MM.1S (cell line): ENCODE results near the gene CCDC154.
"Not testable (repeated sequence)": the region's sequence is repeated elsewhere in the genome, so short reads cannot be mapped to it uniquely, and the experiment has no call there.

Source experiments
- DNase-seq: peaks from one replicate; pipeline ENCODE4 v3.0.0-alpha.2; 2015
- H2AFZ ChIP-seq: fragments of 300-600 bp; sonication (generic); 2 replicates; pipeline ENCODE4 v1.6.0; 2016; ENCODE audit warnings: antibody characterized with exemption, low read length
- H3F3A ChIP-seq: fragments of 300-600 bp; sonication (generic); 2 replicates; pipeline ENCODE4 v1.6.1; 2016; ENCODE audit warnings: mild to moderate bottlenecking, antibody characterized with exemption, low read length, moderate library complexity, mixed read lengths; ENCODE audit not compliant: insufficient read depth
- H3K27ac ChIP-seq: fragments of 300-600 bp; sonication (generic); 2 replicates; pipeline ENCODE4 v1.5.1; 2016; ENCODE audit warnings: mild to moderate bottlenecking, low read length
- H3K27me3 ChIP-seq: fragments of 300-600 bp; sonication (generic); replicated peaks from 2 replicates; pipeline ENCODE4 v1.6.0; 2016; ENCODE audit warnings: low read length; ENCODE audit not compliant: insufficient read depth
- H3K36me3 ChIP-seq: fragments of 300-600 bp; sonication (generic); replicated peaks from 2 replicates; pipeline ENCODE4 v1.6.1; 2016; ENCODE audit warnings: mild to moderate bottlenecking, low read length, mixed read lengths; ENCODE audit not compliant: insufficient read depth
- H3K4me1 ChIP-seq: fragments of 300-600 bp; sonication (generic); 2 replicates; pipeline ENCODE4 v1.6.1; 2016; ENCODE audit warnings: low read length, mixed read lengths
- H3K4me2 ChIP-seq: fragments of 300-600 bp; sonication (generic); 2 replicates; pipeline ENCODE4 v1.6.0; 2016; ENCODE audit warnings: low read depth, low read length
- H3K4me3 ChIP-seq: fragments of 300-600 bp; sonication (generic); 2 replicates; pipeline ENCODE4 v1.5.1; 2016; ENCODE audit warnings: low read length, mixed read lengths
- H3K79me2 ChIP-seq: fragments of 300-600 bp; sonication (generic); 2 replicates; pipeline ENCODE4 v1.6.1; 2016; ENCODE audit warnings: mixed run types, low read length, mixed read lengths
- H3K9ac ChIP-seq: fragments of 300-600 bp; sonication (generic); 2 replicates; pipeline ENCODE4 v1.6.1; 2016; ENCODE audit warnings: low read length, mixed read lengths
- H3K9me2 ChIP-seq: fragments of 300-600 bp; sonication (generic); replicated peaks from 2 replicates; pipeline ENCODE4 v1.6.1; 2016; ENCODE audit warnings: mild to moderate bottlenecking, low read length, mixed read lengths; ENCODE audit not compliant: insufficient read depth
- H3K9me3 ChIP-seq: fragments of 300-600 bp; sonication (generic); replicated peaks from 2 replicates; pipeline ENCODE4 v1.6.1; 2016; ENCODE audit warnings: mild to moderate bottlenecking, low read length, mixed read lengths; ENCODE audit not compliant: insufficient read depth
- H4K20me1 ChIP-seq: fragments of 300-600 bp; sonication (generic); 2 replicates; pipeline ENCODE4 v1.6.1; 2016; ENCODE audit warnings: mild to moderate bottlenecking, low read length, moderate library complexity, mixed read lengths; ENCODE audit not compliant: insufficient read depth
- EZH2 ChIP-seq: fragments of 300-600 bp; sonication (generic); optimal IDR thresholded peaks from 2 replicates; pipeline ENCODE3; 2017; ENCODE audit warnings: low read depth, mild to moderate bottlenecking, antibody characterized with exemption, low read length, mixed read lengths
- EZH2phosphoT487 ChIP-seq: fragments of 300-600 bp; sonication (generic); IDR thresholded peaks from 2 replicates; pipeline ENCODE4 v1.6.1; 2018; ENCODE audit warnings: antibody characterized with exemption, low read length
- TF ChIP-seq, protein P1 (sequence below): fragments of 300-600 bp; sonication (generic); IDR thresholded peaks from 2 replicates; pipeline ENCODE4 v1.5.1; 2016; ENCODE audit warnings: antibody characterized with exemption, low read length, mixed read lengths

CCDC154 gene

DNA sequence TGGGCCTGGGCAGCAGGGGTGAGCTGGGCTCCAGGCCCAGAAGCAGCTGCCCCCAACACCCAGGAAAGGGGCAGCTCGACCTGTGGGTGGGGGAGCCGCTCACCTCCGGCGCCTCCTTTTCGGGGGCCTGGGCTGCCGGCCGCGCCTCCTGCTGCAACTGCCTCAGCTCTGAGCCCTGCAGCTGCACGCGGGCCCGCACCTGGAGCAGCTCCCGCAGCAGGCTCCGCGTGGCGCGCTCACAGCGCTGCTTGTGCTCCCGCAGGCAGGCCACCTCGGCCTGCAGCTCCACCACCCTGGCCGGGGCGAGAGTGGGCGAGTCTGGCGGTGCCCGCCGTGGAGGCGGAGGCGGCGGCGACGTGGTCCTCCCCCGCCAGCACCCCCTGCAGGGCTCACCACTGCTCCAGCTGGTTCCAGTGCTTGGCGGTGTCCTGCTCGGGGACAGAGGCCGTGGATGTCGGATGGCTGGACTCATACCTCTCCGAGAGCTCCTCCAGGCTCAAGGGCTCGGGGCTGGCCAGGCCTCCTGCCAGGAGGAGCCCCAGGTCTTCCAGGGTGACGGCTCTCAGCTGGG is 868 bp downstream of the CCDC154 start:
- no peaks in the 10 kb centered on the region for H4K20me1 ChIP-seq
- H3K9me2 ChIP-seq, result no peaks in the 10 kb centered on the region
- H2AFZ ChIP-seq, result no peak overlapping the region
- H3K4me2 ChIP-seq, result no peak overlapping the region
- no peaks in the 10 kb centered on the region for H3K9me3 ChIP-seq
- H3K4me3 ChIP-seq, result no peak overlapping the region
- no peaks in the 10 kb centered on the region for H3K79me2 ChIP-seq
- H3K36me3 ChIP-seq, result no peaks in the 10 kb centered on the region
- H3K27me3 ChIP-seq, result peaks cover 17% of the 10 kb centered on the region
- no peak overlapping the region for H3K9ac ChIP-seq
- TF ChIP-seq, protein P1, sequence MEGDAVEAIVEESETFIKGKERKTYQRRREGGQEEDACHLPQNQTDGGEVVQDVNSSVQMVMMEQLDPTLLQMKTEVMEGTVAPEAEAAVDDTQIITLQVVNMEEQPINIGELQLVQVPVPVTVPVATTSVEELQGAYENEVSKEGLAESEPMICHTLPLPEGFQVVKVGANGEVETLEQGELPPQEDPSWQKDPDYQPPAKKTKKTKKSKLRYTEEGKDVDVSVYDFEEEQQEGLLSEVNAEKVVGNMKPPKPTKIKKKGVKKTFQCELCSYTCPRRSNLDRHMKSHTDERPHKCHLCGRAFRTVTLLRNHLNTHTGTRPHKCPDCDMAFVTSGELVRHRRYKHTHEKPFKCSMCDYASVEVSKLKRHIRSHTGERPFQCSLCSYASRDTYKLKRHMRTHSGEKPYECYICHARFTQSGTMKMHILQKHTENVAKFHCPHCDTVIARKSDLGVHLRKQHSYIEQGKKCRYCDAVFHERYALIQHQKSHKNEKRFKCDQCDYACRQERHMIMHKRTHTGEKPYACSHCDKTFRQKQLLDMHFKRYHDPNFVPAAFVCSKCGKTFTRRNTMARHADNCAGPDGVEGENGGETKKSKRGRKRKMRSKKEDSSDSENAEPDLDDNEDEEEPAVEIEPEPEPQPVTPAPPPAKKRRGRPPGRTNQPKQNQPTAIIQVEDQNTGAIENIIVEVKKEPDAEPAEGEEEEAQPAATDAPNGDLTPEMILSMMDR, result no peak
- TF ChIP-seq EZH2phosphoT487 (no peak), EZH2 (no peak)
- no peak for DNase-seq
- no peaks in the 10 kb centered on the region for H3F3A ChIP-seq
- H3K4me1 ChIP-seq, result no peaks in the 10 kb centered on the region
- H3K27ac ChIP-seq, result no peak overlapping the region

DNA sequence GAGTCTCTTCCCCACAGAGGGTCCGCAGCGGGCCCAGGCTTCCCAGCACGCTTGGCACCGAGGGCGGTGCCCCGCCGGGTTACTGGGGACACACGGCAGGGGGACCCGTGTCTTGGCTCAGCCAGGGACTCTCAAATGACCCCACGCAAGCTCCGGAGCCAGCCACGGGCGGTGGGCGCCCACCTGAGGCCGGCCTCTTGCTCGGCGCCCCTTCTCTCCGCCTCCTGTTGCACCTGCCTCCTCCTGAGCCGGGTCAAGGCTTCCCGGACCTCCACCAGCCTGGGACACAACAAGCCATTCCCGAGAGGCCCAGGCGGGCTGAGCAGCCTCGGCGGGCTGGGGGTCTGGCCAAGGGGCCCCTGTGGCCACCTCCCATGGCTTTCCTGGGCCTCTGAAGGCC is 1.7 kb downstream of the CCDC154 start:
- Histone ChIP-seq H3K4me1 (no peaks in the 10 kb centered on the region), H3K79me2 (no peaks in the 10 kb centered on the region), H3F3A (no peaks in the 10 kb centered on the region), H3K27ac (no peak overlapping the region), H3K36me3 (no peaks in the 10 kb centered on the region), H3K27me3 (peaks cover 24% of the 10 kb centered on the region), H4K20me1 (no peaks in the 10 kb centered on the region), H2AFZ (no peak overlapping the region), H3K9ac (no peak overlapping the region), H3K4me3 (no peak overlapping the region), H3K9me3 (no peaks in the 10 kb centered on the region), H3K9me2 (no peaks in the 10 kb centered on the region), H3K4me2 (no peak overlapping the region)
- DNase-seq, result no peak
- no peak for TF ChIP-seq EZH2phosphoT487
- TF ChIP-seq EZH2, result no peak
- TF ChIP-seq, protein P1, result no peak

DNA sequence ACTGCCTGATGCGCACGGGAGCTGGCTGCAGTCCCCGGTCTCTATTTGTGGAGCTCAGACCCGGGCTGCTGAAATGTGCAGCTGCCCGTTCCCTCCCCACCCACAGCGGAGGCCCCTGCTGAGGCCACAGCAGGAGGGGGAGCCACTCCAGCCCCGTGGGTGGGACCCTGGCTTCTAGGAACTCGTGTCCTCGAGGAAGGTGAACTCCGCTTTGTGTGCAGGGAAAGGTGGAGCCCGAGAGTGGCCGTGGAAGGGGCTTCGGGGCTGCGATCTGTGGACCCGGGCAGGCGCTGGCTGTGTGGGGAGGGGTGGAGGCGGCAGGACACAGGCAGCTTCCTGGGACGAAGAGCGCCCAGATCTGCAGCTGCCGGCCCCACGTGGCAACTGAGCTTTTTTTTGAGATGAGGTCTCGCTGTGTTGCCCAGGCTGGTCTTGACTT is 2.9 kb downstream of the CCDC154 start:
- no peaks in the 10 kb centered on the region for H3K9me3 ChIP-seq
- peaks cover 37% of the 10 kb centered on the region for H3K27me3 ChIP-seq
- no peaks in the 10 kb centered on the region for H4K20me1 ChIP-seq
- no peak overlapping the region for H3K27ac ChIP-seq
- H3K9me2 ChIP-seq, result no peaks in the 10 kb centered on the region
- H3K9ac ChIP-seq, result no peak overlapping the region
- H3K4me1 ChIP-seq, result no peaks in the 10 kb centered on the region
- no peaks in the 10 kb centered on the region for H3F3A ChIP-seq
- no peak overlapping the region for H3K4me2 ChIP-seq
- H3K4me3 ChIP-seq, result no peak overlapping the region
- H3K36me3 ChIP-seq, result no peaks in the 10 kb centered on the region
- TF ChIP-seq EZH2phosphoT487, result no peak
- TF ChIP-seq EZH2, result no peak
- TF ChIP-seq, protein P1, result no peak
- H3K79me2 ChIP-seq, result no peaks in the 10 kb centered on the region
- no peak for DNase-seq
- no peak overlapping the region for H2AFZ ChIP-seq

DNA sequence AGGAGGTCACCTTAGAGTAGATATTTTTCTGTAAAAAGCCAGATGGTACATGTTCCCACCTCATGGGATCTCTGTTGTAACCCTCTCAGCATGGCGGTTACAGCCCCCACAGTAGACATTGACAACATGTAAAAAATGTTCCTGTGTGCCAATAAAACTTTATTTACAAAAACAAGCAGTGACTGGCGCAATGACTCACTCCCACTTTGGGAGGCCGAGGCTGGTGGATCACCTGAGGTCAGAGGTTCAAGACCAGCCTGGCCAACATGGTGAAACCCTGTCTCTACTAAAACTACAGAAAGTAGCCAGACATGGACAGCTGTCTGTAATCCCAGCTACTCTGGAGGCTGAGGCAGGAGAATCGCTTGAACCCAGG is 4.7 kb downstream of the CCDC154 start:
- H3K27ac ChIP-seq, H4K20me1 ChIP-seq, H3K9me2 ChIP-seq, H2AFZ ChIP-seq, H3K4me1 ChIP-seq, H3K36me3 ChIP-seq, H3K9ac ChIP-seq, H3K79me2 ChIP-seq, H3K4me2 ChIP-seq, H3F3A ChIP-seq, DNase-seq, H3K9me3 ChIP-seq, H3K4me3 ChIP-seq: not testable (repeated sequence)
- peaks cover 53% of the 10 kb centered on the region for H3K27me3 ChIP-seq
